GM18951 (cell line): ENCODE results near the gene ACSL4.

Source experiments
- POLR2A ChIP-seq: IDR thresholded peaks from 4 replicates; pipeline ENCODE4 v1.6.1; 2011; ENCODE audit warnings: mild to moderate bottlenecking; ENCODE audit not compliant: insufficient read length, insufficient read depth; ENCODE audit errors: extremely low read depth
- in situ Hi-C: fragments of 300-500 bp; cut with MboI; formaldehyde crosslinking; loops from one replicate; pipeline ENCODE4 v1.12.0; 2022; ENCODE audit warnings: low sequenced_read_pairs, mixed read lengths, inconsistent platforms; ENCODE audit not compliant: unreplicated experiment

The ACSL4 gene

GRCh38 chrX:109732807-109733612 is at the start of gene ACSL4:
ACSL4 (minus strand) TSS chrX:109733257; CDS start chrX:109683363, 49,894 bp downstream.
- in situ Hi-C loops = no loop called here
- peak; percentile 81 for TF ChIP-seq POLR2A

DNA sequence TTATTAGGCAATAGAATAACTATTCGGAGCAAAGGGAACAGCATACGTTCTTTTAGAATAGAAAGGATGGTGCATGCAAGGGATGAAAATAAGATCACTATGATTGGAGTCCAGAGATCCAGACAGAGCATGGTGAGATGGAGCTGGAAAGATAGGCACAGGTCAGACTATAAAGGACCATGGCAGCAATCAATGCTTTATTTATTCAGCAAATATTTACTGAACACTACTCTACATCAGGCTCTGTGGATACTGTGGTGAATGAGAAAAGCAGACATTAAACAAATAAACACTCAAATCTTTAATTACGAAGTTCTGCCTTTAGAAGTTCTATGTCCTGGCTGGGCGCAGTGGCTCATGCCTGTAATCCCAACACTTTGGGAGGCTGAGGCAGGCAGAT is 44.7 kb upstream of the ACSL4 start:
- in situ Hi-C loops = no loop called here

DNA sequence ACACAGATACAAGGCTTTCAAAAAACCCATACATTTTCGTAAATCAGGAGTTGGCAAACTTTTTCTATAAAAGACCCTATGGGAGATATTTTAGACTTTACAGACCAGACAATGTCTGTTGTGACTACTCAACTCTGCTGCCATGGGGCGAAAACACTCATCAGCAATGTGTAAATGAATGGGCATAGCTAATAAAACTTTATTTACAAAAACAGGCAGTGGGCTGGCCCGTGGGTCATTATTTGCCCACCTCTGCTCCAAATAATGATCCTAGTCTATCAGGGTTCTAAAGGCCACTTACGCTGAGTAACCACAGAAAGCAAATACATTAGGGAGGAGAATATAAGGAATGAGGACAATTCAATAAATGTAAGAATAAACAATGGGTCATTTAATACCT is 43.9 kb upstream of the ACSL4 start:
- in situ Hi-C loops = no loop called here

More for the DNA sequence above, 44.7 kb upstream of the ACSL4 start:
- TF ChIP-seq POLR2A = no peak

DNA sequence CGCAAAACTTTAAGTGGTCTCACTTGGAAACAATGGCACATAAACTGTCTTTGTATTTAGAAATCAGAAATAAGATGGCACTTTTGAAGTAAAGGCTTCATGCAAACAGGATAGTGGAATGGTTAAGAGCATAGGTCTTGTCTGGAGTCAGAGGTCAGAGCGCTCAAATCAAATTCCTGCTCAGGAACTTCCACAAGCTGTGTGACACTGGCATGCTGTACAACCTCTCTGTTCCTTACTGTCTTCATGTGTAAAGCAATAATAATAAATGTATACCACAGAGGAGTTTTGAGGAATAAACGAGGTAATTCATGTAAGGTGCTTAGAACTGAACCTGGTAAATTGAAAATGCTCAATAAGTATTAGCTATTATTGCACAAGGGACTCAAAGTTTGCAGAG is 43.4 kb upstream of the ACSL4 start:
- no peak for TF ChIP-seq POLR2A
- in situ Hi-C loops = no loop called here

More for the DNA sequence above, 43.9 kb upstream of the ACSL4 start:
- no peak for TF ChIP-seq POLR2A

DNA sequence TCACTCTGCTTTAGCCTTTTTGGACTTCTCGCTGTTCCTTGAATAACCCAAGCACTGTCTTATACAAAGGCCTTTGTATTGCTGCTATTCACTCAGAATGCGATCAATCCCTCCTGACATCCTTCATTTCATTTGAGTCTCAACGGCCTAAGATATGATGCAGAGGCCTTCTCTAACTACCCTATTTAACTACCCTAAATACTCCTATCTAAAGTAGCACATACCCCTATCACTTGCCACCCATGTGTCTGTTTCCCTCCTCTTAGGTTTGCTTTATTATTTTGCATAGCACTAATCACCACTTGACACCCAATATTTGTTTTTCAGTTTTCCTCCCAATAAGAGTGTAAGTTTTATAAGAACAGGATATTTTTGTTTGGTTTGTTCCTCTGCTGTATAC is 42.3 kb upstream of the ACSL4 start:
- in situ Hi-C loops = no loop called here
- no peak for TF ChIP-seq POLR2A

GRCh38 chrX:109774706-109775105 is 41.6 kb upstream of the ACSL4 start:
- no peak for TF ChIP-seq POLR2A
- in situ Hi-C loops = no loop called here

DNA sequence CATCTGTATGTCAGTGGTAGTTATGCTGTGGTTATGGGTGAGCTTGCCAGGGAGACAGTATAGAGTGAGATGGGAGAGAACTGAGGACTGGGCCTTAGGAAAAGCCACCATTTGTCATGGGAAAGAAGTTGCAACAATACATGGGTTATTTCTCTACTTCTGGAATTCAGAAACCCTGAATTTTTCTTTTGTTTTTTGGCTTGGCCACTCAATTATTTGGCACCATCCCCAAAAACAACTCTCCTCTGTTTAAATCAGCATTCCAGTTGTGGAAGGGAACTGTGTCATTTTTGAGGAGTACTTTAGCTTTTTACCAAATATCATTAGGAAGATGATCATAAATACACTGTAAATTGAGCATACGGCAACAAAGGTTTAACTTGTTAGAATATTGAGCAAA is 41.1 kb upstream of the ACSL4 start:
- in situ Hi-C loops = no loop called here
- no peak for TF ChIP-seq POLR2A

- in situ Hi-C loops = no loop called here
Observed at GRCh38 chrX:109773374-109773773, 40.3 kb upstream of the ACSL4 start.

GRCh38 chrX:109770780-109771179 is 37.7 kb upstream of the ACSL4 start:
- in situ Hi-C loops = no loop called here
- TF ChIP-seq POLR2A = no peak

More at GRCh38 chrX:109773374-109773773, 40.3 kb upstream of the ACSL4 start:
- TF ChIP-seq POLR2A = no peak

GRCh38 chrX:109760922-109761250 is 27.8 kb upstream of the ACSL4 start:
- in situ Hi-C loops = loop anchor here (10.0 kb wide), 1 partner anchor 46 kb away; no protein-coding TSS in a partner anchor
- TF ChIP-seq POLR2A = no peak

- no peak for TF ChIP-seq POLR2A
- in situ Hi-C loops = loop anchor here (10.0 kb wide), 1 partner anchor 46 kb away; no protein-coding TSS in a partner anchor
Observed at GRCh38 chrX:109760209-109760921, 27.3 kb upstream of the ACSL4 start.

- in situ Hi-C loops = no loop called here
- no peak for TF ChIP-seq POLR2A
Observed at GRCh38 chrX:109753256-109753655, 20.2 kb upstream of the ACSL4 start.

- in situ Hi-C loops = no loop called here
- TF ChIP-seq POLR2A = no peak
Observed at GRCh38 chrX:109751698-109752097, 18.6 kb upstream of the ACSL4 start.

DNA sequence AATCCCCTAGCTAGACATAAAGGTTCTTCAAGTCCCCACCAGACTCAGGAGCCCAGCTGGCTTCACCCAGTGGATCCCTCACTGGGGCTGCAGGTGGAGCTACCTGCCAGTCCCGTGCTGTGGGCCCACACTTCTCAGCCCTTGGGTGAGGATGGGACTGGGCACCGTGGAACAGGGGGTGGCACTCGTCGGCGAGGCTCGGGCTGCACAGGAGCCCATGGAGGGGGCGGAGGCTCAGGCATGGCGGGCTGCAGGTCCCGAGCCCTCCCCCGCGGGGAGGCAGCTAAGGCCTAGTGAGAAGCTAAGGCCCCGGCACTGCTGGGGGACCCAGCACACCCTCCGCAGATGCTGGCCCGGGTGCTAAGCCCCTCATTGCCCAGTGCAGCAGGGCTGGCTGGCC is 16.1 kb upstream of the ACSL4 start:
- in situ Hi-C loops = no loop called here

More for the DNA sequence above, 16.1 kb upstream of the ACSL4 start:
- TF ChIP-seq POLR2A = no peak
